K562 (cell line): ENCODE measurements around the gene R3HDM1.

Source experiments
- EZH2 ChIP-seq: IDR thresholded peaks from 2 replicates; pipeline ENCODE4 v1.6.1; 2012; ENCODE audit warnings: low read depth, mild to moderate bottlenecking, inconsistent platforms, low read length, borderline replicate concordance
- GABPA ChIP-seq: fragments of 200-800 bp; sonication (Bioruptor generic); conservative IDR thresholded peaks from 2 replicates; pipeline ENCODE4 v1.6.1; 2016; ENCODE audit warnings: low read depth, missing genetic modification characterization, missing compliant biosample characterization
- NR1H2 ChIP-seq: sonication (generic); formaldehyde crosslinking; IDR thresholded peaks from 2 replicates; pipeline ENCODE4 v1.4.0; 2020; ENCODE audit warnings: mild to moderate bottlenecking, missing genetic modification reagents
- POLR2A ChIP-seq: fragments of 450-650 bp; conservative IDR thresholded peaks from 2 replicates; pipeline ENCODE4 v1.6.1; 2016
- RAD51 ChIP-seq: fragments of 450-650 bp; IDR thresholded peaks from 2 replicates; pipeline ENCODE4 v1.7.1; 2016; ENCODE audit warnings: low read depth, mild to moderate bottlenecking, borderline replicate concordance
- STAG1 ChIP-seq: sonication (generic); formaldehyde crosslinking; IDR thresholded peaks from 2 replicates; pipeline ENCODE4 v1.5.0; 2020; ENCODE audit warnings: missing genetic modification reagents, borderline replicate concordance
- YY1 ChIP-seq, 3 experiments: IDR thresholded peaks; 2 replicates each; pipeline ENCODE4 v1.6.1; 2011; ENCODE audit warnings: low read length in 2 of 3, mild to moderate bottlenecking in 2 of 3, moderate library complexity in 2 of 3, borderline replicate concordance in 1 of 3, control low read depth in 1 of 3, low read depth in 1 of 3; ENCODE audit not compliant: insufficient read depth in 3 of 3, insufficient replicate concordance in 2 of 3, control insufficient read depth in 1 of 3, insufficient read length in 1 of 3; ENCODE audit errors: extremely low read depth in 1 of 3
- ZBTB17 ChIP-seq: fragments of 450-650 bp; formaldehyde crosslinking; IDR thresholded peaks from 2 replicates; pipeline ENCODE4 v1.4.0; 2020; ENCODE audit warnings: mild to moderate bottlenecking
- TF ChIP-seq, protein P1 (sequence below), 3 experiments: IDR thresholded peaks in 2 of 3; conservative IDR thresholded peaks in 1 of 3; 2 replicates each; pipeline ENCODE4 v1.5.1; 2011 to 2012; ENCODE audit warnings: low read length in 3 of 3, mild to moderate bottlenecking in 3 of 3, control low read depth in 2 of 3, improper control_type of control experiment in 1 of 3, inconsistent platforms in 1 of 3, low read depth in 1 of 3, mixed read lengths in 1 of 3, moderate library complexity in 1 of 3; ENCODE audit not compliant: insufficient read depth in 2 of 3
- TF ChIP-seq, protein P2 (sequence below), 2 experiments: IDR thresholded peaks in 1 of 2; conservative IDR thresholded peaks in 1 of 2; 2 replicates each; pipeline ENCODE4 v1.6.1; 2016; ENCODE audit warnings: low read depth in 2 of 2, mild to moderate bottlenecking in 1 of 2, missing compliant biosample characterization in 1 of 2, missing genetic modification characterization in 1 of 2, moderate library complexity in 1 of 2
- TF ChIP-seq, protein P3 (sequence below), 2 experiments: fragments of 450-650 bp; IDR thresholded peaks; 2 replicates each; pipeline ENCODE4 v1.6.1; 2018; ENCODE audit warnings: mild to moderate bottlenecking in 2 of 2, low read depth in 1 of 2; ENCODE audit not compliant: partially characterized antibody in 2 of 2
- TF ChIP-seq, protein P4 (sequence below): sonication (generic); formaldehyde crosslinking; IDR thresholded peaks from 2 replicates; pipeline ENCODE4 v1.8.1; 2022; ENCODE audit warnings: missing genetic modification reagents
- TF ChIP-seq, protein P5 (sequence below): sonication (generic); formaldehyde crosslinking; IDR thresholded peaks from 2 replicates; pipeline ENCODE4 v1.9.0; 2022; ENCODE audit warnings: mild to moderate bottlenecking, missing genetic modification reagents

DNA sequence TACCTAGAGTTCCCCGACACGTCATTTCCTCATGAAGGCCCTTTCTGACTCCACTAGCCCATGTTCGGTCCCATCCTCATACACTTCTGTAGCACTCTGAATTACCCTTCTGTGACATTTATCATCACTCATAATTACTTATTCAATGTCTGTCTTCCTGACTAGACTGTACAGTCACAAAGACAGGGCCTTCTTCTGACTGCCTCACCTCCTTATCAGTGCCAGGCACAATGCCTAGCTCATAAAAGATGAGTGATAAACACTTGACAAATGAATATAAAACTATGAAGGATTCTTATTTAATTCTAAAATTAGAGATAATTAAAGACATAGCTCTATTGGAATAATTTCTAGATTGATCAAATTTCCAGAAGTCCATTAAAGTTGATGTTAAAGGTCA lies 208.9 kb downstream of the R3HDM1 start:
- TF ChIP-seq STAG1 (CRISPR knock-in tag) = no peak
- TF ChIP-seq NR1H2 (CRISPR knock-in tag) = no peak
- TF ChIP-seq RAD51 = no peak
- TF ChIP-seq, protein P1, sequence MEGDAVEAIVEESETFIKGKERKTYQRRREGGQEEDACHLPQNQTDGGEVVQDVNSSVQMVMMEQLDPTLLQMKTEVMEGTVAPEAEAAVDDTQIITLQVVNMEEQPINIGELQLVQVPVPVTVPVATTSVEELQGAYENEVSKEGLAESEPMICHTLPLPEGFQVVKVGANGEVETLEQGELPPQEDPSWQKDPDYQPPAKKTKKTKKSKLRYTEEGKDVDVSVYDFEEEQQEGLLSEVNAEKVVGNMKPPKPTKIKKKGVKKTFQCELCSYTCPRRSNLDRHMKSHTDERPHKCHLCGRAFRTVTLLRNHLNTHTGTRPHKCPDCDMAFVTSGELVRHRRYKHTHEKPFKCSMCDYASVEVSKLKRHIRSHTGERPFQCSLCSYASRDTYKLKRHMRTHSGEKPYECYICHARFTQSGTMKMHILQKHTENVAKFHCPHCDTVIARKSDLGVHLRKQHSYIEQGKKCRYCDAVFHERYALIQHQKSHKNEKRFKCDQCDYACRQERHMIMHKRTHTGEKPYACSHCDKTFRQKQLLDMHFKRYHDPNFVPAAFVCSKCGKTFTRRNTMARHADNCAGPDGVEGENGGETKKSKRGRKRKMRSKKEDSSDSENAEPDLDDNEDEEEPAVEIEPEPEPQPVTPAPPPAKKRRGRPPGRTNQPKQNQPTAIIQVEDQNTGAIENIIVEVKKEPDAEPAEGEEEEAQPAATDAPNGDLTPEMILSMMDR (IDR thresholded peaks at IDR 0.05 in 2 of 3, conservative IDR thresholded peaks at IDR 0.05 in 1 of 3; ENCODE audit: insufficient read depth in 2 of 3, low read depth in 1 of 3, low read length in 3 of 3) = no peak
- TF ChIP-seq, protein P2, sequence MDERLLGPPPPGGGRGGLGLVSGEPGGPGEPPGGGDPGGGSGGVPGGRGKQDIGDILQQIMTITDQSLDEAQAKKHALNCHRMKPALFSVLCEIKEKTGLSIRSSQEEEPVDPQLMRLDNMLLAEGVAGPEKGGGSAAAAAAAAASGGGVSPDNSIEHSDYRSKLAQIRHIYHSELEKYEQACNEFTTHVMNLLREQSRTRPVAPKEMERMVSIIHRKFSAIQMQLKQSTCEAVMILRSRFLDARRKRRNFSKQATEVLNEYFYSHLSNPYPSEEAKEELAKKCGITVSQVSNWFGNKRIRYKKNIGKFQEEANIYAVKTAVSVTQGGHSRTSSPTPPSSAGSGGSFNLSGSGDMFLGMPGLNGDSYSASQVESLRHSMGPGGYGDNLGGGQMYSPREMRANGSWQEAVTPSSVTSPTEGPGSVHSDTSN (CRISPR knock-in tag; IDR thresholded peaks at IDR 0.05; ENCODE audit: low read depth) = no peak
- TF ChIP-seq, protein P2 (tag; conservative IDR thresholded peaks at IDR 0.05; ENCODE audit: low read depth) = 0 out of 2 replicates have a peak, but pooled peaks have one; percentile 21
- TF ChIP-seq, protein P3, sequence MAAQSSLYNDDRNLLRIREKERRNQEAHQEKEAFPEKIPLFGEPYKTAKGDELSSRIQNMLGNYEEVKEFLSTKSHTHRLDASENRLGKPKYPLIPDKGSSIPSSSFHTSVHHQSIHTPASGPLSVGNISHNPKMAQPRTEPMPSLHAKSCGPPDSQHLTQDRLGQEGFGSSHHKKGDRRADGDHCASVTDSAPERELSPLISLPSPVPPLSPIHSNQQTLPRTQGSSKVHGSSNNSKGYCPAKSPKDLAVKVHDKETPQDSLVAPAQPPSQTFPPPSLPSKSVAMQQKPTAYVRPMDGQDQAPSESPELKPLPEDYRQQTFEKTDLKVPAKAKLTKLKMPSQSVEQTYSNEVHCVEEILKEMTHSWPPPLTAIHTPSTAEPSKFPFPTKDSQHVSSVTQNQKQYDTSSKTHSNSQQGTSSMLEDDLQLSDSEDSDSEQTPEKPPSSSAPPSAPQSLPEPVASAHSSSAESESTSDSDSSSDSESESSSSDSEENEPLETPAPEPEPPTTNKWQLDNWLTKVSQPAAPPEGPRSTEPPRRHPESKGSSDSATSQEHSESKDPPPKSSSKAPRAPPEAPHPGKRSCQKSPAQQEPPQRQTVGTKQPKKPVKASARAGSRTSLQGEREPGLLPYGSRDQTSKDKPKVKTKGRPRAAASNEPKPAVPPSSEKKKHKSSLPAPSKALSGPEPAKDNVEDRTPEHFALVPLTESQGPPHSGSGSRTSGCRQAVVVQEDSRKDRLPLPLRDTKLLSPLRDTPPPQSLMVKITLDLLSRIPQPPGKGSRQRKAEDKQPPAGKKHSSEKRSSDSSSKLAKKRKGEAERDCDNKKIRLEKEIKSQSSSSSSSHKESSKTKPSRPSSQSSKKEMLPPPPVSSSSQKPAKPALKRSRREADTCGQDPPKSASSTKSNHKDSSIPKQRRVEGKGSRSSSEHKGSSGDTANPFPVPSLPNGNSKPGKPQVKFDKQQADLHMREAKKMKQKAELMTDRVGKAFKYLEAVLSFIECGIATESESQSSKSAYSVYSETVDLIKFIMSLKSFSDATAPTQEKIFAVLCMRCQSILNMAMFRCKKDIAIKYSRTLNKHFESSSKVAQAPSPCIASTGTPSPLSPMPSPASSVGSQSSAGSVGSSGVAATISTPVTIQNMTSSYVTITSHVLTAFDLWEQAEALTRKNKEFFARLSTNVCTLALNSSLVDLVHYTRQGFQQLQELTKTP (IDR thresholded peaks at IDR 0.05; ENCODE audit: low read depth in 1 of 2, partially characterized antibody in 2 of 2) = no peak
- no peak for TF ChIP-seq POLR2A
- TF ChIP-seq, protein P4, sequence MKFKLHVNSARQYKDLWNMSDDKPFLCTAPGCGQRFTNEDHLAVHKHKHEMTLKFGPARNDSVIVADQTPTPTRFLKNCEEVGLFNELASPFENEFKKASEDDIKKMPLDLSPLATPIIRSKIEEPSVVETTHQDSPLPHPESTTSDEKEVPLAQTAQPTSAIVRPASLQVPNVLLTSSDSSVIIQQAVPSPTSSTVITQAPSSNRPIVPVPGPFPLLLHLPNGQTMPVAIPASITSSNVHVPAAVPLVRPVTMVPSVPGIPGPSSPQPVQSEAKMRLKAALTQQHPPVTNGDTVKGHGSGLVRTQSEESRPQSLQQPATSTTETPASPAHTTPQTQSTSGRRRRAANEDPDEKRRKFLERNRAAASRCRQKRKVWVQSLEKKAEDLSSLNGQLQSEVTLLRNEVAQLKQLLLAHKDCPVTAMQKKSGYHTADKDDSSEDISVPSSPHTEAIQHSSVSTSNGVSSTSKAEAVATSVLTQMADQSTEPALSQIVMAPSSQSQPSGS (CRISPR knock-in tag) = no peak
- TF ChIP-seq YY1 (IDR thresholded peaks at IDR 0.05; ENCODE audit: borderline replicate concordance in 1 of 3, control insufficient read depth in 1 of 3, extremely low read depth in 1 of 3, insufficient read depth in 3 of 3, insufficient read length in 1 of 3, insufficient replicate concordance in 2 of 3, low read depth in 1 of 3, low read length in 2 of 3) = no peak
- TF ChIP-seq, protein P5, sequence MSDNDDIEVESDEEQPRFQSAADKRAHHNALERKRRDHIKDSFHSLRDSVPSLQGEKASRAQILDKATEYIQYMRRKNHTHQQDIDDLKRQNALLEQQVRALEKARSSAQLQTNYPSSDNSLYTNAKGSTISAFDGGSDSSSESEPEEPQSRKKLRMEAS (CRISPR knock-in tag) = no peak
- TF ChIP-seq ZBTB17 (CRISPR knock-in tag) = no peak
- TF ChIP-seq EZH2 = no peak
- no peak for TF ChIP-seq GABPA (tag)
